Motor neuron (in vitro differentiated cells): ENCODE results near the gene DGKH. TPM values are rescaled to one million over a fixed set of nuclear protein-coding genes. Genes with fewer than 3 reads are reported as not detected.

Experiments
- total RNA-seq, 8 experiments: library from RNA; unstranded; fragments of 300-600 nt; gene quantifications; 2 replicates each; pipeline versions ENCODE4 v1.2.3 to v1.2.4, GENCODE V29; 2022

DGKH gene
- total RNA-seq, 8 experiments from 2014 or later = 4.7 to 14.9 (median 7.4) TPM

Other genes with a start within 250 kb of the DGKH start
- 10 to 100 TPM in 6 of 8 experiments, 1 to 10 TPM in 2; 9.1 to 31.7 (median 11.8) TPM for gene VWA8, start 87.5 kb upstream of the DGKH start, total RNA-seq
- 10 to 100 TPM; 17.9 to 42.3 (median 31.0) TPM for gene AKAP11, start 223.5 kb downstream of the DGKH start, total RNA-seq